IPS-18a (cell line): ENCODE results near the gene LRRFIP2.
"Not testable (repeated sequence)": the region's sequence is repeated elsewhere in the genome, so short reads cannot be mapped to it uniquely, and the experiment has no call there.

ENCODE experiments used
- H3K27ac ChIP-seq: one replicate; pipeline ENCODE4 v1.5.1; 2013; ENCODE audit warnings: low read length
- H3K27me3 ChIP-seq: one replicate; pipeline ENCODE4 v1.6.1; 2013; ENCODE audit warnings: mild to moderate bottlenecking, low read length; ENCODE audit not compliant: control insufficient read depth, insufficient read depth
- H3K36me3 ChIP-seq: one replicate; pipeline ENCODE4 v1.6.1; 2013; ENCODE audit warnings: low read depth, low read length; ENCODE audit not compliant: control insufficient read depth
- H3K4me1 ChIP-seq: one replicate; pipeline ENCODE4 v1.6.1; 2013; ENCODE audit warnings: low read depth, low read length; ENCODE audit not compliant: control insufficient read depth
- H3K4me3 ChIP-seq: one replicate; pipeline ENCODE4 v1.5.1; 2013; ENCODE audit warnings: low read length
- H3K9ac ChIP-seq: one replicate; pipeline ENCODE4 v1.6.1; 2013; ENCODE audit warnings: mild to moderate bottlenecking, low read length, moderate library complexity
- H3K9me3 ChIP-seq: one replicate; pipeline ENCODE4 v1.6.1; 2013; ENCODE audit warnings: low read depth, low read length; ENCODE audit not compliant: control insufficient read depth

Gene LRRFIP2

GRCh38 chr3:37161351-37161750 is 13.0 kb downstream of the LRRFIP2 start:
- Histone ChIP-seq H3K27ac (no peak overlapping the region), H3K27me3 (no peaks in the 10 kb centered on the region), H3K4me3 (no peak overlapping the region), H3K9me3 (no peaks in the 10 kb centered on the region), H3K36me3 (no peaks in the 10 kb centered on the region), H3K9ac (no peak overlapping the region), H3K4me1 (peaks cover 15% of the 10 kb centered on the region)

- H3K4me1 ChIP-seq, result peaks cover 3% of the 10 kb centered on the region
Measured at GRCh38 chr3:37155782-37156181, 18.6 kb downstream of the LRRFIP2 start.

GRCh38 chr3:37154668-37155314 is 19.6 kb downstream of the LRRFIP2 start:
- Histone ChIP-seq H3K9ac (no peak overlapping the region), H3K9me3 (no peaks in the 10 kb centered on the region), H3K4me3 (no peak overlapping the region), H3K27ac (no peak overlapping the region), H3K36me3 (no peaks in the 10 kb centered on the region), H3K4me1 (no peaks in the 10 kb centered on the region), H3K27me3 (no peaks in the 10 kb centered on the region)

More at GRCh38 chr3:37155782-37156181, 18.6 kb downstream of the LRRFIP2 start:
- Histone ChIP-seq H3K27ac (no peak overlapping the region), H3K36me3 (no peaks in the 10 kb centered on the region), H3K27me3 (no peaks in the 10 kb centered on the region), H3K9me3 (no peaks in the 10 kb centered on the region), H3K9ac (no peak overlapping the region), H3K4me3 (no peak overlapping the region)

- no peaks in the 10 kb centered on the region for H3K27me3 ChIP-seq
- H3K9ac ChIP-seq, result no peak overlapping the region
- no peaks in the 10 kb centered on the region for H3K9me3 ChIP-seq
- no peaks in the 10 kb centered on the region for H3K4me1 ChIP-seq
- no peak overlapping the region for H3K27ac ChIP-seq
- H3K36me3 ChIP-seq, result peaks cover 12% of the 10 kb centered on the region
- H3K4me3 ChIP-seq, result no peak overlapping the region
Measured at GRCh38 chr3:37150621-37151020, 23.8 kb downstream of the LRRFIP2 start.

GRCh38 chr3:37149257-37149656 is 25.1 kb downstream of the LRRFIP2 start:
- Histone ChIP-seq H3K9me3 (no peaks in the 10 kb centered on the region), H3K27ac (no peak overlapping the region), H3K27me3 (no peaks in the 10 kb centered on the region), H3K4me3 (no peak overlapping the region), H3K36me3 (peaks cover 12% of the 10 kb centered on the region), H3K4me1 (no peaks in the 10 kb centered on the region), H3K9ac (no peak overlapping the region)

DNA sequence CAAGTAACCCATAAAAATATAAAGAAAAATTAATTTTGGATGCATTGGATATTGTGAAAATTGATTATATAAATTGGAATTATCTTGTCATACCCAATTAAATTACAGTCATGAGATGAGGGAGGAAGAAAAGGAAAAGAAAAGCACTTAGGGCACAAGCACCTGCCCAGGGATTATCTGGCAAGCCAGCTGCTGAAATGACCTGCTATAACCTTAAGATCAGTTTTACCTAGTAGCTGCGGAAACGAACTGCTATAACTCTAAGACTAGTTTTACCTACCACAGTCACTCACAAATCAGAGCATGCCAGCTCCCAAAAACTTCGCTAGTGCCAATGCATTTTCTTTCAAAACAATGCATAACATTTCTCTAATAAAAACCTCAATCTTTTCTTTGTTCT is 26.2 kb downstream of the LRRFIP2 start:
- Histone ChIP-seq H3K27ac (no peak overlapping the region), H3K36me3 (peaks cover 15% of the 10 kb centered on the region), H3K4me1 (no peaks in the 10 kb centered on the region), H3K9me3 (no peaks in the 10 kb centered on the region), H3K27me3 (no peaks in the 10 kb centered on the region), H3K9ac (no peak overlapping the region), H3K4me3 (no peak overlapping the region)

- H3K4me1 ChIP-seq, result no peaks in the 10 kb centered on the region
- no peaks in the 10 kb centered on the region for H3K9me3 ChIP-seq
- H3K4me3 ChIP-seq, result no peak overlapping the region
- H3K9ac ChIP-seq, result no peak overlapping the region
- H3K27ac ChIP-seq, result no peak overlapping the region
- H3K27me3 ChIP-seq, result no peaks in the 10 kb centered on the region
- peaks cover 17% of the 10 kb centered on the region for H3K36me3 ChIP-seq
Measured at GRCh38 chr3:37147666-37148065, 26.7 kb downstream of the LRRFIP2 start.

DNA sequence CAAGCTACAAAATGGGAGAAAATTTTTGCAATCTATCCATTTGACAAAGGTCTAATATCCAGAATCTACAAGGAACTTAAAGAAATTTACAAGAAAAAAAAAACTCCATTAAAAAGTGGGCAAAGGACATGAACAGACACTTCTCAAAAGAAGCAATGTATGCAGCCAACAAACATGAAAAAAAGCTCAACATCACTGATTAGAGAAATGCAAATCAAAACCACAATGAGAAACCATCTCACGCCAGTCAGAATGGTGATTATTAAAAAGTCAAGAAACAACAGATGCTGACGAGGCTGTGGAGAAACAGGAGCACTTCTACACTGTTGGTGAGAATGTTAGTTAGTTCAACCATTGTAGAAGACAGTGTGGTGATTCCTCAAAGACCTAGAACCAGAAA is 27.5 kb downstream of the LRRFIP2 start:
- H3K9ac ChIP-seq, H3K4me1 ChIP-seq, H3K27me3 ChIP-seq, H3K9me3 ChIP-seq, H3K27ac ChIP-seq, H3K4me3 ChIP-seq: not testable (repeated sequence)
- H3K36me3 ChIP-seq, result peaks cover 17% of the 10 kb centered on the region

DNA sequence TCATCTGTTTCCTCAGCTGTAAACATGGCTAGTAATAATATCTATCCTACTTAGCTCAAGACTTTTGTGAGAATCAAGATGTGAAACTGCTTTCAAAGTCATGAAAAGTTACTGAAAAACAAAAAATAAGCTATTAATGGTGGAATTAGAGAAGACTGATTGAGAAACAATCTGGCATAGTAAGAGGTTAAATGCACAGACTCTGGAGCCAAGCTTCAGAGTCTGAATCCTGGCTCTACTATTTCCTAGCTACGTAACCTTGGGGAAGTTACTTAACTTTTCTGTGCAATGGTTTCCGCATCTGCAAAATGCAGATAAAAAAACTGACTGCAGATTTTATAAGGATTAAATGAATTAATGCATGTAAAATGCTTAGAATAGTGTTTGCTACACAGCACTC is 28.8 kb downstream of the LRRFIP2 start:
- H3K27me3 ChIP-seq, result no peaks in the 10 kb centered on the region
- no peak overlapping the region for H3K27ac ChIP-seq
- no peak overlapping the region for H3K4me3 ChIP-seq
- H3K36me3 ChIP-seq, result peaks cover 17% of the 10 kb centered on the region
- H3K4me1 ChIP-seq, result peaks cover 5% of the 10 kb centered on the region
- no peaks in the 10 kb centered on the region for H3K9me3 ChIP-seq
- H3K9ac ChIP-seq, result no peak overlapping the region

DNA sequence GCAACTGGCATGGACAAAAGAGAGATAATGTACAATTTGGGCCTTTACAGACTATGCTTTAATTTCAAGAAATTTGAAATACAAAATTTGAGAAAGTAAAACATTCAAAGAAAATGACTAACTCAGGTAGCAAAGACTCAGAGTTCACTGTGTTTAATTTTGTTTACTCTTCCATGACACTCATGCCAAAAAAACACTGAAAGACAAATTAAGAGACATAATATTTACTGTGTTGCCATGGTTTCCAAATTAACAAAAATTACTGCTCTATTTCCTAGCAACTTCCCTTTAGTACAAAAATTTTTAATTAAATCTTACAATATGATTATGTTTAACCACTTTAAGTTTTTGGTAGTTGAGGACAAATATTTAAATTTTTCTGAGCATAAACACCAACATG is 29.6 kb downstream of the LRRFIP2 start:
- H3K4me1 ChIP-seq, result peaks cover 5% of the 10 kb centered on the region
- no peaks in the 10 kb centered on the region for H3K9me3 ChIP-seq
- no peak overlapping the region for H3K4me3 ChIP-seq
- no peak overlapping the region for H3K9ac ChIP-seq
- H3K27me3 ChIP-seq, result no peaks in the 10 kb centered on the region
- no peak overlapping the region for H3K27ac ChIP-seq
- H3K36me3 ChIP-seq, result peaks cover 17% of the 10 kb centered on the region

DNA sequence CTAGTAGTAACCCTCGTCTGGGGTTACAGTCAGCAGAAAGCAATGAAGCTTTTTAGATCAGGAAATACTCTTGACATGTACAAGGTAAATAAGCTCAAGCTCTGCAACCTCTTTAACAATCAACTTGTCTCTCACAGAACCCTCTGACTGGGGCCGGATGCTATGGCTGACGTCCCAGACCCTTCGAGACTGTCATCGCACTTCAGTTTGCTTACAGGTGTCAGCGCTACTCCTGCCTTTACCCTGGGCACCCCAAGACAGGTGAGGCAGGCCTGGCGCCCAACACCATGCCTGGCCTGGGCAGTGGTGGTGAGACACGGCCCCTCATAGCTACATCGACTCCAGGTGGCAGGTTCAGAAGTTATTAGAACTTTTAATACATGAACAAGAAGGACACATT is 30.6 kb downstream of the LRRFIP2 start:
- no peaks in the 10 kb centered on the region for H3K9me3 ChIP-seq
- no peak overlapping the region for H3K4me3 ChIP-seq
- H3K27me3 ChIP-seq, result no peaks in the 10 kb centered on the region
- H3K27ac ChIP-seq, result no peak overlapping the region
- peaks cover 5% of the 10 kb centered on the region for H3K4me1 ChIP-seq
- no peak overlapping the region for H3K9ac ChIP-seq
- peaks cover 17% of the 10 kb centered on the region for H3K36me3 ChIP-seq

GRCh38 chr3:37141676-37142075 is 32.7 kb downstream of the LRRFIP2 start:
- Histone ChIP-seq H3K27me3 (no peaks in the 10 kb centered on the region), H3K4me1 (peaks cover 5% of the 10 kb centered on the region), H3K9ac (no peak overlapping the region), H3K27ac (no peak overlapping the region), H3K4me3 (no peak overlapping the region), H3K9me3 (no peaks in the 10 kb centered on the region), H3K36me3 (peaks cover 9% of the 10 kb centered on the region)
